ENCODE results near the gene NTHL1. TPM values are rescaled to one million over a fixed set of nuclear protein-coding genes. Genes with fewer than 3 reads are reported as not detected.

Gene NTHL1
- total and polyA plus RNA-seq, 2 of the 8 experiments (the other 6 are each of a cell fraction or from before 2014, with no cell fraction given), result 70.9 to 150 TPM

DNA sequence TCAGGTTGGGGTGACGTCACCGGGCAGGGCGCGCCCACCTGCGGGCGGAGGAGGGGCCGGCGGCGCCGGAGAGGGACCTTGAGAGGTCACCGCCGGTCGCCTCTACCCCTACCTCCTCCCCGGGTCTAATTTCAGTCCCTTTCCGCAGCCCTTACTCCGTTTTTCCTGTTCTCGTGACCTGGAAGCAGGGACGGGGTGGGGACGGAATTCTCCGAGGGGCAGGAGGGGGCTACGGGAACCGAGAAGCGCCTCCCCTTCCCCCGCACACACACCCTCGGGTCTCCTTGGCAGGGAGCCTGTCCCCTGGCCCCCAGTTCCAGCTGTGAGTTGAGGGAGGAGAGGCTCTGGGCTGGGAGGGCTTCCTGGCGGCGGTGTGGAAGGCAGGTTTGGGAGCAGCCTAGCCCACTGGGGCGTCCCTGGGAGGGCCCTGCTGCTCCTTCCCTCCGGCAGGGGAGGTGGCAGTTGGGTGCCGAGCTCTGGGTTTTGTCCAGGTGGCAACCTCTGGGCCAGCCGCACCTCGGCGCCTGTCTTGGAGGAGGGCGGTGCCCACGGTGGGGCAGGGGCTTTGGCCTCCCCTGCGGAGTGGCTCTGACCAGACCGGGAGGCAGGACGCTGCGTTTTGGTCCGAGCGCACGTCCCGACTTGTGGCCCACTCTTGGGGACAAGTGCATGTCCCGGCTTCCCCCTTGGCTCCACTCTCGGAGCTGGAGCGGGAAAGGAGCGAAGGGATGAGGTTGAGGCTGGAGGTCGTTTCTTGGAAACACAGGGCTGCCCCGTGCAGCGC is 57.1 kb downstream of the NTHL1 start (continued):
- TF ChIP-seq ZNF274 (IDR thresholded peaks at IDR 0.05; ENCODE audit: borderline replicate concordance, extremely low read depth, low read length) (no peak), CHD1 (IDR thresholded peaks at IDR 0.05; ENCODE audit: low read depth, low read length) (no peak), KDM4A (IDR thresholded peaks at IDR 0.05; ENCODE audit: low read depth, low read length, severe bottlenecking) (peak; percentile 75), YY1 (IDR thresholded peaks at IDR 0.05; ENCODE audit: low read depth, low read length) (no peak), TAF1 (IDR thresholded peaks at IDR 0.05; ENCODE audit: low read depth, low read length) (no peak), NANOG (IDR thresholded peaks at IDR 0.05; ENCODE audit: insufficient read depth, low read depth, low read length, poor library complexity, severe bottlenecking) (no peak), SUZ12 (IDR thresholded peaks at IDR 0.05; ENCODE audit: low read length) (0 out of 2 replicates have a peak, but pooled peaks have one; percentile 39), RNF2 (IDR thresholded peaks at IDR 0.05; ENCODE audit: borderline replicate concordance, low read depth, low read length, missing control alignments, poor library complexity, severe bottlenecking) (no peak)
- TF ChIP-seq, protein P1, sequence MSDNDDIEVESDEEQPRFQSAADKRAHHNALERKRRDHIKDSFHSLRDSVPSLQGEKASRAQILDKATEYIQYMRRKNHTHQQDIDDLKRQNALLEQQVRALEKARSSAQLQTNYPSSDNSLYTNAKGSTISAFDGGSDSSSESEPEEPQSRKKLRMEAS (IDR thresholded peaks at IDR 0.05), result no peak
- TF ChIP-seq, protein P2, sequence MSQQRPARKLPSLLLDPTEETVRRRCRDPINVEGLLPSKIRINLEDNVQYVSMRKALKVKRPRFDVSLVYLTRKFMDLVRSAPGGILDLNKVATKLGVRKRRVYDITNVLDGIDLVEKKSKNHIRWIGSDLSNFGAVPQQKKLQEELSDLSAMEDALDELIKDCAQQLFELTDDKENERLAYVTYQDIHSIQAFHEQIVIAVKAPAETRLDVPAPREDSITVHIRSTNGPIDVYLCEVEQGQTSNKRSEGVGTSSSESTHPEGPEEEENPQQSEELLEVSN (IDR thresholded peaks at IDR 0.05), result peak; percentile 63; the same call in 1 of the 2 replicates
- TF ChIP-seq, protein P3, sequence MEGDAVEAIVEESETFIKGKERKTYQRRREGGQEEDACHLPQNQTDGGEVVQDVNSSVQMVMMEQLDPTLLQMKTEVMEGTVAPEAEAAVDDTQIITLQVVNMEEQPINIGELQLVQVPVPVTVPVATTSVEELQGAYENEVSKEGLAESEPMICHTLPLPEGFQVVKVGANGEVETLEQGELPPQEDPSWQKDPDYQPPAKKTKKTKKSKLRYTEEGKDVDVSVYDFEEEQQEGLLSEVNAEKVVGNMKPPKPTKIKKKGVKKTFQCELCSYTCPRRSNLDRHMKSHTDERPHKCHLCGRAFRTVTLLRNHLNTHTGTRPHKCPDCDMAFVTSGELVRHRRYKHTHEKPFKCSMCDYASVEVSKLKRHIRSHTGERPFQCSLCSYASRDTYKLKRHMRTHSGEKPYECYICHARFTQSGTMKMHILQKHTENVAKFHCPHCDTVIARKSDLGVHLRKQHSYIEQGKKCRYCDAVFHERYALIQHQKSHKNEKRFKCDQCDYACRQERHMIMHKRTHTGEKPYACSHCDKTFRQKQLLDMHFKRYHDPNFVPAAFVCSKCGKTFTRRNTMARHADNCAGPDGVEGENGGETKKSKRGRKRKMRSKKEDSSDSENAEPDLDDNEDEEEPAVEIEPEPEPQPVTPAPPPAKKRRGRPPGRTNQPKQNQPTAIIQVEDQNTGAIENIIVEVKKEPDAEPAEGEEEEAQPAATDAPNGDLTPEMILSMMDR (IDR thresholded peaks at IDR 0.05; ENCODE audit: control extremely low read depth in 1 of 3, insufficient read depth in 1 of 3, low read depth in 1 of 3, low read length in 3 of 3), result no peak

All from H1 (cell line).